GM11168 (cell line): ENCODE measurements around the gene OBSL1.

Source experiments
- in situ Hi-C: fragments of 300-500 bp; cut with MboI; formaldehyde crosslinking; loops from one replicate; pipeline ENCODE4 v1.12.0; 2022; ENCODE audit warnings: low sequenced_read_pairs; ENCODE audit not compliant: unreplicated experiment

The OBSL1 gene

GRCh38 chr2:219552382-219553167 lies 18.8 kb downstream of the OBSL1 start:
- in situ Hi-C loops, result no loop called here

GRCh38 chr2:219551441-219552381 lies 19.6 kb downstream of the OBSL1 start:
- in situ Hi-C loops, result no loop called here

GRCh38 chr2:219549619-219550018 lies 21.7 kb downstream of the OBSL1 start:
- in situ Hi-C loops, result loop anchor here (10.0 kb wide), 1 partner anchor 95 kb away; no protein-coding TSS in a partner anchor

GRCh38 chr2:219548990-219549389 lies 22.3 kb downstream of the OBSL1 start:
- in situ Hi-C loops, result loop anchor here (10.0 kb wide), 1 partner anchor 96 kb away; no protein-coding TSS in a partner anchor

- in situ Hi-C loops, result loop anchor here (10.0 kb wide), 1 partner anchor 97 kb away; no protein-coding TSS in a partner anchor
Measured at GRCh38 chr2:219547621-219548020, 23.7 kb downstream of the OBSL1 start.

GRCh38 chr2:219545943-219546352 lies 25.4 kb downstream of the OBSL1 start:
- in situ Hi-C loops, result loop anchor here (10.0 kb wide), 1 partner anchor 99 kb away; no protein-coding TSS in a partner anchor

GRCh38 chr2:219545295-219545942 lies 25.9 kb downstream of the OBSL1 start:
- in situ Hi-C loops, result loop anchor here (10.0 kb wide), 1 partner anchor 99 kb away; no protein-coding TSS in a partner anchor

- in situ Hi-C loops, result loop anchor here (10.0 kb wide), 1 partner anchor 100 kb away; no protein-coding TSS in a partner anchor
Measured at GRCh38 chr2:219544567-219544966, 26.8 kb downstream of the OBSL1 start.

GRCh38 chr2:219543596-219544358 lies 27.6 kb downstream of the OBSL1 start, which contains the start of the genes CHPF and TMEM198:
Gene CHPF (minus strand): TSS chr2:219543809. CDS start chr2:219543538, 271 bp downstream.
Gene TMEM198 (plus strand): TSS chr2:219544028. CDS start chr2:219544728, 700 bp downstream.
- in situ Hi-C loops, result loop anchor here (10.0 kb wide), 1 partner anchor 101 kb away; no protein-coding TSS in a partner anchor

- in situ Hi-C loops, result loop anchor here (10.0 kb wide), 1 partner anchor 102 kb away; no protein-coding TSS in a partner anchor
Measured at GRCh38 chr2:219542931-219543595, 28.3 kb downstream of the OBSL1 start.

- in situ Hi-C loops, result loop anchor here (10.0 kb wide), 1 partner anchor 103 kb away; no protein-coding TSS in a partner anchor
Measured at GRCh38 chr2:219541611-219542180, 29.6 kb downstream of the OBSL1 start.

GRCh38 chr2:219540784-219541504 lies 30.4 kb downstream of the OBSL1 start:
- in situ Hi-C loops, result loop anchor here (10.0 kb wide), 1 partner anchor 104 kb away; no protein-coding TSS in a partner anchor

- in situ Hi-C loops, result loop anchor here (10.0 kb wide), 1 partner anchor 105 kb away; no protein-coding TSS in a partner anchor
Measured at GRCh38 chr2:219539926-219540678, 31.2 kb downstream of the OBSL1 start.

- in situ Hi-C loops, result no loop called here
Measured at GRCh38 chr2:219538956-219539788, 32.2 kb downstream of the OBSL1 start.

GRCh38 chr2:219538504-219538951 lies 32.8 kb downstream of the OBSL1 start:
- in situ Hi-C loops, result no loop called here
